Ovary (tissue), 3 donors: ENCODE measurements around the gene ARHGAP9.

Experiments
- POLR2A ChIP-seq: fragments of 450-650 bp; IDR thresholded peaks from one replicate; pipeline ENCODE4 v1.6.1; 2017; ENCODE audit warnings: antibody characterized with exemption, mild to moderate bottlenecking, moderate library complexity
- TF ChIP-seq, protein P1 (sequence below), 3 donors: fragments of 450-650 bp in 2 of 3; fragments of 200-600 bp in 1 of 3; IDR thresholded peaks; one replicate each; pipeline versions ENCODE4 v1.5.1 to v1.8.0; 2016 to 2022; ENCODE audit warnings: antibody characterized with exemption in 3 of 3, mild to moderate bottlenecking in 1 of 3
- donor health status: DM: no; HTN: no; CAD: no.

DNA sequence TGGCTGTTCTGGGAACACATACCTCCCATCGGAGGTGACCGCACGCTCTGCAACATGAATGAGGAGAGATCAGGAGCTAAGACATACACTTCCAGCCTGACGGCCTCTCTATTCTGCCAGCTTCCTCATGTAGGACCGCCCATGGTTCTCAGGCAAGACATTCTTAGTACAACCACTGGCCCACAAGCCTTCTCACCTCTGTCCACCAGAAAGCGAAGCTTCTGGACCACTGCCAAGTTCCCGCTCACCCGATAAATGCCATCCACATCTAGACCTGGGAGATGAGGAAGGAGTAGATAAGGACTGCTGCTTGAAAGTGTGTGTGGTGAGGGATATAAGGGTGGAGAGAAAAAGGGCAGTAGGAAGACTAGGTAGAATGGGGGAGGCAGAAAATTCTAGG lies 5.2 kb downstream of the ARHGAP9 start:
- TF ChIP-seq, protein P1, sequence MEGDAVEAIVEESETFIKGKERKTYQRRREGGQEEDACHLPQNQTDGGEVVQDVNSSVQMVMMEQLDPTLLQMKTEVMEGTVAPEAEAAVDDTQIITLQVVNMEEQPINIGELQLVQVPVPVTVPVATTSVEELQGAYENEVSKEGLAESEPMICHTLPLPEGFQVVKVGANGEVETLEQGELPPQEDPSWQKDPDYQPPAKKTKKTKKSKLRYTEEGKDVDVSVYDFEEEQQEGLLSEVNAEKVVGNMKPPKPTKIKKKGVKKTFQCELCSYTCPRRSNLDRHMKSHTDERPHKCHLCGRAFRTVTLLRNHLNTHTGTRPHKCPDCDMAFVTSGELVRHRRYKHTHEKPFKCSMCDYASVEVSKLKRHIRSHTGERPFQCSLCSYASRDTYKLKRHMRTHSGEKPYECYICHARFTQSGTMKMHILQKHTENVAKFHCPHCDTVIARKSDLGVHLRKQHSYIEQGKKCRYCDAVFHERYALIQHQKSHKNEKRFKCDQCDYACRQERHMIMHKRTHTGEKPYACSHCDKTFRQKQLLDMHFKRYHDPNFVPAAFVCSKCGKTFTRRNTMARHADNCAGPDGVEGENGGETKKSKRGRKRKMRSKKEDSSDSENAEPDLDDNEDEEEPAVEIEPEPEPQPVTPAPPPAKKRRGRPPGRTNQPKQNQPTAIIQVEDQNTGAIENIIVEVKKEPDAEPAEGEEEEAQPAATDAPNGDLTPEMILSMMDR (IDR thresholded peaks at IDR 0.05), result no peak
- TF ChIP-seq POLR2A, result no peak
